PFSK-1 (cell line): ENCODE measurements around the gene PCBP1.

Experiments
- FOXP2 ChIP-seq: optimal IDR thresholded peaks from 2 replicates; pipeline ENCODE3; 2011; ENCODE audit warnings: borderline replicate concordance, control low read depth, inconsistent platforms; ENCODE audit not compliant: insufficient read depth; ENCODE audit errors: extremely low read length, extremely low read depth
- POLR2AphosphoS5 ChIP-seq: IDR thresholded peaks from 2 replicates; pipeline ENCODE4 v1.6.1; 2012; ENCODE audit warnings: low read depth, mild to moderate bottlenecking, control low read depth, low read length, moderate library complexity
- SIN3A ChIP-seq: IDR thresholded peaks from 2 replicates; pipeline ENCODE4 v1.6.1; 2012; ENCODE audit warnings: mild to moderate bottlenecking, low read length, moderate library complexity, borderline replicate concordance; ENCODE audit not compliant: insufficient read depth
- TAF1 ChIP-seq: IDR thresholded peaks from 2 replicates; pipeline ENCODE4 v1.6.1; 2012; ENCODE audit warnings: low read length, control low read depth, borderline replicate concordance; ENCODE audit not compliant: insufficient read depth
- TF ChIP-seq, protein P1 (sequence below), 2 experiments: IDR thresholded peaks; 2 replicates each; pipeline versions ENCODE4 v1.6.1 to v1.8.0; 2011 to 2012; ENCODE audit warnings: low read depth in 2 of 2, low read length in 2 of 2, control low read depth in 1 of 2, inconsistent platforms in 1 of 2, mild to moderate bottlenecking in 1 of 2, moderate library complexity in 1 of 2; ENCODE audit not compliant: insufficient read depth in 1 of 2

DNA sequence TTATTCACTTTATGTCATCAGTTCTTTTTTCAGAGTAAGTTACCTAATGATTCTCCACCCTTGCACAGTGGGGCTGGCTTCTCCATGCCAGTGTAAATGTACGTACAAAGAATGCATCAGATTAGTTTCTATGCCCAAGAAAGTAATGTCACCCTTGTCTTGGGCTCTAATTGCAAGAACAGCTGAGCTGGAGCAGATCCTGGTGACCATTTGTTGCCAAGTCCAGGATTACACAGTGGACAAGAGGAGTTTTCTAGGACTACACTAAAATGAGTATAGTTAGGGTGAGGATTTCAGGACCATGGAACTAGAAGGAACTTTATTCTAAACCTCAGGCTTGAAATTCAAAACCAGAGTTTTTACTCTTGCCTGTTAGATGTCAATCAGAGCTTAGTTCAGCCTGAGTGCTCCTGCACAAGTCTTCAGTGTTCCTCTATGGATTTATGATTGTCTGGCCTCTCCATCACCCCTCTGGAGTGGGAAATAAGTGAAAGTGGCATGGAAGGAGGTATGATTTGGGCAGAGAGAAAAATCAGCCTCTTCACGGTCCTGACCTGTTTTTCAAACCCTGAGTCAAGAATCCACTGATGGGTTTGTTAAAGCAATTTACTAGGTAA is 29.8 kb downstream of the PCBP1 start:
- no peak for TF ChIP-seq SIN3A
- no peak for TF ChIP-seq POLR2AphosphoS5
- no peak for TF ChIP-seq FOXP2
- TF ChIP-seq, protein P1, sequence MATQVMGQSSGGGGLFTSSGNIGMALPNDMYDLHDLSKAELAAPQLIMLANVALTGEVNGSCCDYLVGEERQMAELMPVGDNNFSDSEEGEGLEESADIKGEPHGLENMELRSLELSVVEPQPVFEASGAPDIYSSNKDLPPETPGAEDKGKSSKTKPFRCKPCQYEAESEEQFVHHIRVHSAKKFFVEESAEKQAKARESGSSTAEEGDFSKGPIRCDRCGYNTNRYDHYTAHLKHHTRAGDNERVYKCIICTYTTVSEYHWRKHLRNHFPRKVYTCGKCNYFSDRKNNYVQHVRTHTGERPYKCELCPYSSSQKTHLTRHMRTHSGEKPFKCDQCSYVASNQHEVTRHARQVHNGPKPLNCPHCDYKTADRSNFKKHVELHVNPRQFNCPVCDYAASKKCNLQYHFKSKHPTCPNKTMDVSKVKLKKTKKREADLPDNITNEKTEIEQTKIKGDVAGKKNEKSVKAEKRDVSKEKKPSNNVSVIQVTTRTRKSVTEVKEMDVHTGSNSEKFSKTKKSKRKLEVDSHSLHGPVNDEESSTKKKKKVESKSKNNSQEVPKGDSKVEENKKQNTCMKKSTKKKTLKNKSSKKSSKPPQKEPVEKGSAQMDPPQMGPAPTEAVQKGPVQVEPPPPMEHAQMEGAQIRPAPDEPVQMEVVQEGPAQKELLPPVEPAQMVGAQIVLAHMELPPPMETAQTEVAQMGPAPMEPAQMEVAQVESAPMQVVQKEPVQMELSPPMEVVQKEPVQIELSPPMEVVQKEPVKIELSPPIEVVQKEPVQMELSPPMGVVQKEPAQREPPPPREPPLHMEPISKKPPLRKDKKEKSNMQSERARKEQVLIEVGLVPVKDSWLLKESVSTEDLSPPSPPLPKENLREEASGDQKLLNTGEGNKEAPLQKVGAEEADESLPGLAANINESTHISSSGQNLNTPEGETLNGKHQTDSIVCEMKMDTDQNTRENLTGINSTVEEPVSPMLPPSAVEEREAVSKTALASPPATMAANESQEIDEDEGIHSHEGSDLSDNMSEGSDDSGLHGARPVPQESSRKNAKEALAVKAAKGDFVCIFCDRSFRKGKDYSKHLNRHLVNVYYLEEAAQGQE (IDR thresholded peaks at IDR 0.05; ENCODE audit: insufficient read depth in 1 of 2, low read depth in 2 of 2, low read length in 2 of 2), result no peak
- TF ChIP-seq TAF1, result no peak
